HG03060 (cell line): ENCODE data around the gene KCNJ12.
"Not testable (repeated sequence)": the region's sequence is repeated elsewhere in the genome, so short reads cannot be mapped to it uniquely, and the experiment has no call there.

Experiments used
- ATAC-seq: cut with Tn5 transposase; IDR thresholded peaks from one replicate; pipeline ENCODE4 v1.9.1; 2021; ENCODE audit warnings: low read depth, moderate number of reproducible peaks; ENCODE audit not compliant: unreplicated experiment

KCNJ12 gene

GRCh38 chr17:21436883-21437836 lies 61.0 kb downstream of the KCNJ12 start:
- not testable (repeated sequence) for ATAC-seq

- not testable (repeated sequence) for ATAC-seq
Observed at GRCh38 chr17:21438316-21439014, 62.3 kb downstream of the KCNJ12 start.

GRCh38 chr17:21439015-21439336 lies 62.8 kb downstream of the KCNJ12 start:
- not testable (repeated sequence) for ATAC-seq

DNA sequence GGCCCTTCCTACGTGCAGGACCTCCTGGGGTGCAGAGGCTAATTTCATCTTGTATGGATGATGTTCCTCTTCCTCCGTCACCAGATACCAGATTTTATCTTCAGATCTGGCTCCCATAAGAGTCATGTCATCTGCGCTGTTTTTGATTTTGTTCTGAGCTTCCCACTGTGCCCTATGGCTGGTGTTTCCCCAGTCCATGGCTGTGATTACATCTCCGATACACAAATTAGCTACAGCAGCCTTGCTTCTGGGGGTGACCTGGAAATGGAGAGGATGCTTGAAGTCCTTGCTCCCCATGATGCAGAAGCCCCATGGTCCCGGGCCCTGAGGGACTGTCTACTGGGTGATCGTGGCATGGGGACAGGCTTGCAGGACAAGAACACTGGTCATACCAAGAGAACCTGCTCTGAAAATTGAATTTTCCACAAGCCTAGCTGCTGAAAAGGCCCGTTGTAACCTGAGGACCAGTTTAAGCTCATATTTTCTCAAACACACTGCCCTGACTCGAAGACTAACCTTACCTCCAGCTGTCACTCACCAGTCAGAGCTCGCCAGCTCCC lies 69.0 kb downstream of the KCNJ12 start:
- ATAC-seq = no peak

DNA sequence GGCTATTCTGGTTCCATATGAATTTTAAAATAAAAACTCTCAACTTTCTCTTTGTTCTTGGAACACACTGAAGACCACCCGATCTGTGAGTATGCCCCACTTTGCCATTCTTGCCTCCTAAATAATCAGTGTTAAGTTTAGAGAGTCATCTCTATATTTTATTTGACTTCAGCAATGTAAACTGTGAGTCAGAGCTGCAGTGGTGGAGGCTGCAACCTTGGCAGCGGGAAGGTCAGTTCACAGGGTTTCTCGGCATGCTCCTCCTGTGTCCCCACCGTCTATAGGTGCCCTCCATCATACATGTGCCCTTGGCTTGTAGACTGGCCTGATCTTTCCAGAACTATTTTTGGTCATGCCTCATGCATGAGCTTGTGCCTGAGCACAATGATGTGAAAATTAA lies 71.4 kb downstream of the KCNJ12 start:
- ATAC-seq = not testable (repeated sequence)

- not testable (repeated sequence) for ATAC-seq
Observed at GRCh38 chr17:21449891-21450290, 73.7 kb downstream of the KCNJ12 start.

DNA sequence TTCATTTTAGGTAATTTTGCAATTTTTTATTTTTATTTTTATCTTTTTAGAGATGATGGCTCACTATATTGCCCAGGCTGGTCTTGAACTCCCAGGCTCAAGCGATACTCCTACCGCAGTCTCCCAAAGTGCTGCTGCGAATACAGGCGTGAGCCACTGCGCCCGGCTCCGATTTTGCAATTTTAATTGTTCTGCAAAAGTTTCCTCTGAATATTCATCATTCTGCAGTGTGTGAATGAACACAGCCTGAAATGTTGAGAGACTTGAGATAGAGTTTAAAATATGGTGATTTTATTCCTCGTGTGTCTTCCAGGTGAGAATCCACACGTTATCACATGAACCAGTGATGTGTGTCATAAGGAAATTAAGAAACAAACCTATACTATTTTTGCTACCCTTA lies 75.8 kb downstream of the KCNJ12 start:
- no peak for ATAC-seq

DNA sequence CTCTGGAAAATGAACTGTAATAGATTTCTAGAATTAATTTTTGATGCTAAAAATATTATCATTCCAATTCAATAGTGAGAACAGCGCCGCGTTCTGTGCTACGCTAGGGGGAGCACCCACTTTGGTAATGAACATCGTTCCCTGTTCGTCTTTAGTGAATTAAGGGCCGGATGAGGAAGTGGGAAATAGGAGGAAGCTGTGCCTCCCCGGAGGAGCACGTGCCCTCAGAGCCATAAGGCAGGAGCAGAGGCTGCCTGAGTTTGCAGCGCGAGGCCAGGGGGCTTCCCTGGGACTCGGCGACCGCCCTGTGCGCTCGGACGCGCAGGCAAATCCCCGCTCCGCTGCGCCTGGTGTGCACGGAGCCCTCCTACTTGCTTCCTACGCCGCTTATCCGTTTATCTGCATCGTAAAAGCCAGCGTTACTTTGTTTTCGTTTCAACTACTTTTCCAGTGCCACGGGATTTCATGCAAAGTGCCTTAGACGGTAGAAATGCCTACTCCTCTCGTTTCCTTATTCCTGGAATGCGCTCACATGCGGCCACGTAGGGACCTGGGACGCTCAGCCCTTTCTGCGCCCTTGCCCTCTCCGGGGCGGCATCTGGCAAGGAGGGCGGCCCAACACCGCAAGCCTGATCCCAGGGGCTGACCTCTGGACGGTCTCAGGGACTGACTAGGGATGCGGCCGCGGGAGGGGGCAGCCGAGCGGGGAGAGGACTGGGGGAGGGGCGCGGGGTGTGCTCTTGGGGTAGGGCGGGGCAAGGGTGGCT lies 76.4 kb downstream of the KCNJ12 start:
- ATAC-seq = no peak

DNA sequence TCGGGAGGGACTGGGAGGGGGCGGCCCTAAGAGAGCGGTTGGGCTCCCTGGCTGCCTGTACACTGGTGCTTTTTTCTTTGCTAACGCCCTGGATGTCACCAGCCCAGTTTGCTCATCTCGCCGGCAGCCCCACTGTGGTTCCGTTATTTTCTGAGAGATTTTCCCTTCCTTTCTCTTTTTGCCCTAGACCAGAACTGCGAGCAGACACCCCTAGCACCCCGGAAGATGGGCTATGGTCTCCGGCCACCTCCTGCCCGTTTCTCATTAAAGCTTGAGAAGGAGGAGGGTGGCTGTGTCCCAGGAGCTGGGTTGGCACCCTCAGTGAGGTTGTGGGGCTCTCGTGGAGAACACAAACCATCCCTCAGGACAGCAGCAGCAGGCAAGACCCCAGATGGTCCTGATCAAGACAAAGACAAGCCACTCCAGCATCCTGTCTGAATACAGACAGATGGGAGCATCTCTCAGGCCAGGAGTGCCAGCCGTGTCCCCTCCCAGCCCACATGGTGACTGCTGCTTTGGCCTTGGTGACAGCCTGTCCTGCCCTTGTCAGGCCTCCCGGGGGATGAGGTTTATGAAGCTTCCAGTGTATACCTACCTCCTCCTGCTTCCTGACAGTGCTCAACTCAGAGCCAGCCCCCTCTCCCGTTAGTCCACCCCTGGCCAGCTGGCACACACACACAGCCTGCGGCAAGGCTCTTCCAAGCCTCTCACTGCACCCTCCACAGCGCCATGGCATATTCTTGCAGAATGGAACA lies 77.2 kb downstream of the KCNJ12 start:
- ATAC-seq = no peak

DNA sequence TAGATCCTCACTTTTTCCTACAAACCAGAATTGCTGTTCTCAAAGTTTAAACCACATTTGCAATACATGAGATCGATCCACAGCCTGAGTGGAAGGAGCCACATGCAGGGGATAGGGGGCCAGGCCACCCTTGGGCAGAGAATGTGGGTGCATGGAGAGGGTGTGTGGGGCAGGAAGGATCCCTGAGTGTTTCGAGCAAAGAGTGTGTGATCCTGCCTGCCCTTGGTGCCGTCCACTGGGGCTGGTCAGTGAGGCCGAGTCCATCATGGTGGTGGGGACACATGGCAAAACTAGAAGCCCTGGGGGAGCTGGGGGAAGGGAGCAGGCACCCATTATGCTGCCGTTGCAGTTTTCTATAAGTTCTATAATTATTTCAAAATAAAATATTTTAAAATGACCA lies 77.8 kb downstream of the KCNJ12 start:
- ATAC-seq = not testable (repeated sequence)

DNA sequence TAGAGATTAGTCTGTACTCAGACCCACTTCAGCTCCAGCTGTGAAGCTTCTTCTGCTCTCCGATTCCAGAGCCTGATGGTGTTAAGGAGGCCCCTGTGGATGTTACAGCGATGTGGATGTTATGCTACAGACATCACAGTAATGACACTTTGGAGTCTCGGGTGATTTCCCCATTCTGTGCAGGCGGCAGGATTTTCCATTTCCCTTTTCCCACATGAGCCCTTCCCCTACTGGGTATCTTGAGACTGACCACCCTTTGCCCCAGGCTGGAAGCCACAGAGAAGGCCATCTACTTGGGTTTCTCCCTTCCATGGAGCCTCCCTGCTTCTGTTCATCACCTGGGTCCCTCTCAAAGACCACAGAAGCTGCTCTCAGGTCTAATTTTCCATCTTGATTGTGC lies 78.3 kb downstream of the KCNJ12 start:
- ATAC-seq = no peak

DNA sequence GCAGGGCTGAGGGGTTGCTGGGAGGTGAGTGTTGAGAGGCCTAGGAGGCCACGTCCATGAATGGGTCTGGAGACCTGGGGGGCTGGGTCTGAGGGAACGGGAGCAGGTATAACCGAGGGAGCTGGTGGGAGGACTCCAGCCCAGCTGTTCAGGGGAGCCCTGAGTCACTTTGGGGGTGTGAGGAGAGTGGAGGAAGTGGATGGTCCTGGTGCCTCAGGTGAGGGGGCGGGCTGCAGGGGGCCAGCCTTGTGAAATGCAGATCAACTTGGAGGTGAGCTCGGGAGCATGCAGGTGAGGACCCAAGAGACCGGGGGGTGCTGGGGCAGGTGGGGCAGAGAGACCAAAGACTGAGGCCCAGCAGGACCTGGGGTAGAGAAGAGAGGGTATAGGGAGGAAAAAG lies 79.6 kb downstream of the KCNJ12 start:
- ATAC-seq = no peak

GRCh38 chr17:21456449-21456848 lies 80.3 kb downstream of the KCNJ12 start:
- ATAC-seq = not testable (repeated sequence)

GRCh38 chr17:21457051-21458026 lies 81.2 kb downstream of the KCNJ12 start:
- ATAC-seq = no peak

DNA sequence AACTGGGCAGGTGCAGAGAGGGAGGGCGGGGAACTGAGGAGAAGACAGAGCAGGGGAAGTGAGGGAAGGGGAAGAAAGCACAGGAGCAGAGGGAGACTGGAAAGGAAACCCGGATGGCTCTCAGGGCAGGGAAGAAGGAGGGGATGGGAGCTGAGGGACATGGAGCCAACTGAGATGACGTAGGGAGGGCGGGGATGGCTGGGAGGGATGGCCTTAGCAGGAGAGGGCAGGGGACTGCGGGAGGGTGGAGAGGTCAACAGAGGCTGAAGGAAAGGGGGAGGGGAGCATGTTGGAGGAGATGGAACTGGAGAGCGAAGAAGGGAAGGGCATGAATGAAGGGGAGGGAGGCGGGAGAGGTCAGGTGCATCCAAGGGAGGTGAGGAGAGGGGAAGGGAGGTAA lies 81.9 kb downstream of the KCNJ12 start:
- ATAC-seq = no peak

GRCh38 chr17:21459536-21459935 lies 83.4 kb downstream of the KCNJ12 start:
- ATAC-seq = no peak

DNA sequence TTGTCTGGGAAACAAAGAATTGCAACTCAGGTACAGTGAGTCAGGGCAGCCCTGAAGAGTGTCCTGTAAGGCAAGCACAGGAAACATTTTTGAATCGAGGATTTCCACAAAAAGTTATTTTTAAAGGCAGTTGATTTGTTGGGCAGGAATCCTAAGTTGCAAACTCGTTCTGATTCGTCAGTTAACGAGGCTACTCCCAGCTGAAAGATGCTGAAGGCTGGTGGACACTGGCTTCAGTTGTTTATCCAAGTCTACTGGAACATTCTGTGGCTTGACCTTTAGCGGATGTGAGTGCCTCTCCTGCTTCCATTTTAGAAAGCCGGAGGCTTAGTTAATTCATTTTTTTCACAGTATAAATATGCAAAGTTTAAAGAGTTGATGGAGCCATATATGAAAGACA lies 84.2 kb downstream of the KCNJ12 start:
- ATAC-seq = no peak

DNA sequence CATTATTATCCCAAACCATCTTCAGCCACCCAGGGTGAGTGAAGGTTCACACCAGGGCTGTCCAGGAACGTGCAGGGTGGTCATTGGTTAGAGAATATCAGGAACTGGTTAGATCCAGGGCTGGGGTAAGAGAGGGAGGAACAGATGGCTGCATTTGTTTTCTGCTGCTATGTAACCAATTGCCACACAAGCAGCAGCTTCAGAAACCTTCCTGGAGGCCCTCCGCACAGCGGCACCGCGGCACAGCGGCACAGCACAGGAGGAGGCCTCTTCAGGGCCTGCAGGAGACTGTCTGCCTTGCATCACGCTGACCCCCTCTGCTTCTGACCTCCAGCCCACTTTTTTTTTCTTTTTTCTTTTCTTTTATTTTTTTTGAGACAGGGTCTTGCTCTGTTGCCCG lies 86.1 kb downstream of the KCNJ12 start:
- no peak for ATAC-seq

DNA sequence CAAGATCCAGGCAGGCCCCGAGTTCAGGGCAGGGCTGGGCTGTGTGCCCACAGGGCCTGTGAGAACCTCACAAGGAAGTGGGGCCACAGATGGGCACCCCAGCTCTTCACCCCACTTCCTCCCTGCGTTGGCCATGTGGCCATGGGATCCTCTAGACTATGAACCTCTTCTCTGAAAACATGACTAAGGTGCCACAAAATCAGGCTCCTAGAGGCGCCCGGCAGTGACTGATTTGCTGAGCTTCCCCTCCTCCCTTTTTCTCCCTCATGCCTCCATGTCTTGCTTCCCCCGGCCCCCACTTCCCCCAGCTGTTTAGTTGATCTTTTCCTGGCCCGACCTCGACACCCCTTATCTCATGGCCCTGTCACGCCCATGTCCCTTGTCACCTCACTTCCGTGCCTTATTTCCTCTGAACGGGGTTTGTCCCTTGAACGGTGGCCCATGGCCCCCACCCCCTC lies 87.1 kb downstream of the KCNJ12 start:
- ATAC-seq = no peak
